Measurements from ENCODE around the gene JAK1.
"Not testable (repeated sequence)": the region's sequence is repeated elsewhere in the genome, so short reads cannot be mapped to it uniquely, and the experiment has no call there.

DNA sequence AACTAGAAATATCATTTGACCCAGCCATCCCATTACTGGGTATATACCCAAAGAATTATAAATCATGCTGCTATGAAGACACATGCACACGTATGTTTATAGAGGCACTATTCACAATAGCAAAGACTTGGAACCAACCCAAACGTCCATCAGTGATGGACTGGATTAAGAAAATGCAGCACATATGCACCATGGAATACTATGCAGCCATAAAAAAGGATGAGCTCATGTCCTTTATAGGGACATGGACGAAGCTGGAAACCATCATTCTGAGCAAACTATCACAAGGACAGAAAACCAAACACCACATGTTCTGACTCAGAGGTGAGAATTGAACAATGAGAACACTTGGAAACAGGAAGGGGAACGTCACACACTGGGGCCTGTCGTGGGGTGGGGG is 149.0 kb downstream of the JAK1 start:
- TF ChIP-seq, protein P1, sequence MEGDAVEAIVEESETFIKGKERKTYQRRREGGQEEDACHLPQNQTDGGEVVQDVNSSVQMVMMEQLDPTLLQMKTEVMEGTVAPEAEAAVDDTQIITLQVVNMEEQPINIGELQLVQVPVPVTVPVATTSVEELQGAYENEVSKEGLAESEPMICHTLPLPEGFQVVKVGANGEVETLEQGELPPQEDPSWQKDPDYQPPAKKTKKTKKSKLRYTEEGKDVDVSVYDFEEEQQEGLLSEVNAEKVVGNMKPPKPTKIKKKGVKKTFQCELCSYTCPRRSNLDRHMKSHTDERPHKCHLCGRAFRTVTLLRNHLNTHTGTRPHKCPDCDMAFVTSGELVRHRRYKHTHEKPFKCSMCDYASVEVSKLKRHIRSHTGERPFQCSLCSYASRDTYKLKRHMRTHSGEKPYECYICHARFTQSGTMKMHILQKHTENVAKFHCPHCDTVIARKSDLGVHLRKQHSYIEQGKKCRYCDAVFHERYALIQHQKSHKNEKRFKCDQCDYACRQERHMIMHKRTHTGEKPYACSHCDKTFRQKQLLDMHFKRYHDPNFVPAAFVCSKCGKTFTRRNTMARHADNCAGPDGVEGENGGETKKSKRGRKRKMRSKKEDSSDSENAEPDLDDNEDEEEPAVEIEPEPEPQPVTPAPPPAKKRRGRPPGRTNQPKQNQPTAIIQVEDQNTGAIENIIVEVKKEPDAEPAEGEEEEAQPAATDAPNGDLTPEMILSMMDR (IDR thresholded peaks at IDR 0.05) = not testable (repeated sequence)
- not testable (repeated sequence) for TF ChIP-seq POLR2A, POLR2AphosphoS5 (IDR thresholded peaks at IDR 0.05)
